Measurements from ENCODE around the gene STEAP2. TPM values are rescaled to one million over a fixed set of nuclear protein-coding genes. Genes with fewer than 3 reads are reported as not detected.

The STEAP2 gene
- total and polyA plus RNA-seq, 2 donors (not counting 3 experiments of a cell fraction or from before 2014, with no cell fraction given), result 4.2 to 4.6 TPM

DNA sequence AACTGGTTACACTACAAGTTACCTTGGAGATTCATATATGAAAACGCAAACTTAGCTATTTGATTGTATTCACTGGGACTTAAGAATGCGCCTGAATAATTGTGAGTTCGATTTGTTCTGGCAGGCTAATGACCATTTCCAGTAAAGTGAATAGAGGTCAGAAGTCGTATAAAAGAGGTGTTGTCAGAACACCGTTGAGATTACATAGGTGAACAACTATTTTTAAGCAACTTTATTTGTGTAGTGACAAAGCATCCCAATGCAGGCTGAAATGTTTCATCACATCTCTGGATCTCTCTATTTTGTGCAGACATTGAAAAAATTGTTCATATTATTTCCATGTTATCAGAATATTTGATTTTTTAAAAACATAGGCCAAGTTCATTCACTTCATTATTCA lies 48.0 kb upstream of the STEAP2 start:
- TF ChIP-seq EZH2 (IDR thresholded peaks at IDR 0.05; ENCODE audit: borderline replicate concordance, low read depth, low read length, severe bottlenecking), result no peak
- no peak for TF ChIP-seq GATA2 (IDR thresholded peaks at IDR 0.05; ENCODE audit: insufficient read depth, insufficient read length, low read depth, low read length)
- no peak for TF ChIP-seq POLR2AphosphoS5 (IDR thresholded peaks at IDR 0.05; ENCODE audit: insufficient read depth, low read depth, low read length)
- TF ChIP-seq JUN (IDR thresholded peaks at IDR 0.05; ENCODE audit: borderline replicate concordance, insufficient read depth, insufficient read length, low read depth), result no peak
- TF ChIP-seq, protein P1, sequence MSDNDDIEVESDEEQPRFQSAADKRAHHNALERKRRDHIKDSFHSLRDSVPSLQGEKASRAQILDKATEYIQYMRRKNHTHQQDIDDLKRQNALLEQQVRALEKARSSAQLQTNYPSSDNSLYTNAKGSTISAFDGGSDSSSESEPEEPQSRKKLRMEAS (IDR thresholded peaks at IDR 0.05; ENCODE audit: insufficient read depth, insufficient read length), result no peak
- TF ChIP-seq POLR2A (IDR thresholded peaks at IDR 0.05; ENCODE audit: low read depth, low read length), result no peak
- no peak for TF ChIP-seq FOS (IDR thresholded peaks at IDR 0.05; ENCODE audit: borderline replicate concordance, insufficient read depth, low read length)
- Histone ChIP-seq H3K4me3 (replicated peaks in 1 of 3; ENCODE audit: insufficient read depth in 1 of 3, low read depth in 1 of 3, low read length in 3 of 3) (no peak overlapping the region), H2AFZ (ENCODE audit: low read depth, low read length) (no peak overlapping the region), H3K79me2 (ENCODE audit: control insufficient read depth, insufficient read depth, low read length) (peaks cover 6% of the 10 kb centered on the region), H3K27me3 (ENCODE audit: control insufficient read depth in 2 of 2, insufficient read depth in 2 of 2, low read length in 2 of 2) (no peaks in the 10 kb centered on the region), H3K36me3 (ENCODE audit: control insufficient read depth in 2 of 2, extremely low read depth in 1 of 2, insufficient read depth in 2 of 2, low read length in 2 of 2) (peaks cover 6 to 8% of the 10 kb centered on the region in 2 experiments), H4K20me1 (replicated peaks; ENCODE audit: control insufficient read depth, extremely low read depth, insufficient read depth, low read length) (no peaks in the 10 kb centered on the region), H3K9me3 (replicated peaks; ENCODE audit: control insufficient read depth, insufficient read depth, low read length) (no peaks in the 10 kb centered on the region), H3K9me1 (replicated peaks; ENCODE audit: control insufficient read depth, extremely low read depth, insufficient read depth, low read length) (no peaks in the 10 kb centered on the region), H3K4me2 (ENCODE audit: insufficient read depth, low read length) (no peak overlapping the region), H3K27ac (ENCODE audit: insufficient read depth, low read depth, low read length) (no peak overlapping the region), H3K4me1 (ENCODE audit: control insufficient read depth, extremely low read depth, insufficient read depth, low read length) (peaks cover 17% of the 10 kb centered on the region), H3K9ac (replicated peaks; ENCODE audit: extremely low read depth, insufficient read depth, low read length) (no peak overlapping the region)
- CTCF ChIA-PET, result interaction anchor here (1.0 kb wide), 1 partner anchor 15 kb away, joined by 3 read pairs; no protein-coding TSS in a partner anchor
- FAIRE-seq (no peak), DNase-seq (ENCODE audit: low read depth, low spot score) (no peak)
- dilution Hi-C loops (cut with MboI; ENCODE audit: extremely low pct_ligation_motif_present, low sequenced_read_pairs), result no loop called here
- BruUV-seq (replicated peaks), result no TSS peak
- POLR2A ChIA-PET, result no interaction called here
- intact Hi-C loops (cut with micrococcal nuclease), result no loop called here

DNA sequence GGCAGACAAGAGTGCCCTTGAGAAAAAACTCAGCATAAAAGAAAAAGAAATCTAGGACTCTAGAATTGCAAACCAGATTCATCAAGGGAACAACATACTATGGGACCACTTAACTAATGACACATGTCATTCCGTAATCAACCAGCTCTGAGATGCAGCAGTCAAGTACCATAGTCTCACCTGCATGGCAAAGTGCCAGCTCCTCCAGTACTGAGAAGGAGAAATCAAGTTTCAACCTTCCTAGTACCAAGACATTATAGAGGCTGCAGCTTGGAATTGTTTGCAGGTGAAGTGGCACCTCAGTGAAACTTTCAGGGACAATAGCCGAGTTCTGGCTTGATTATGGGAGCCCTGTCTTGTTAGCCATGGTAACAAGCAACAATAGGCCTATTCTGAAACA lies 45.8 kb upstream of the STEAP2 start:
- Histone ChIP-seq H2AFZ (ENCODE audit: low read depth, low read length) (no peak overlapping the region), H3K4me3 (replicated peaks in 1 of 3; ENCODE audit: insufficient read depth in 1 of 3, low read depth in 1 of 3, low read length in 3 of 3) (no peak overlapping the region), H3K4me2 (ENCODE audit: insufficient read depth, low read length) (no peak overlapping the region), H3K4me1 (ENCODE audit: control insufficient read depth, extremely low read depth, insufficient read depth, low read length) (peaks cover 8% of the 10 kb centered on the region), H3K36me3 (ENCODE audit: control insufficient read depth in 2 of 2, extremely low read depth in 1 of 2, insufficient read depth in 2 of 2, low read length in 2 of 2) (peaks cover 6 to 8% of the 10 kb centered on the region in 2 experiments), H4K20me1 (replicated peaks; ENCODE audit: control insufficient read depth, extremely low read depth, insufficient read depth, low read length) (no peaks in the 10 kb centered on the region), H3K27ac (ENCODE audit: insufficient read depth, low read depth, low read length) (no peak overlapping the region), H3K9ac (replicated peaks; ENCODE audit: extremely low read depth, insufficient read depth, low read length) (no peak overlapping the region), H3K9me1 (replicated peaks; ENCODE audit: control insufficient read depth, extremely low read depth, insufficient read depth, low read length) (no peaks in the 10 kb centered on the region), H3K79me2 (ENCODE audit: control insufficient read depth, insufficient read depth, low read length) (no peaks in the 10 kb centered on the region), H3K9me3 (replicated peaks; ENCODE audit: control insufficient read depth, insufficient read depth, low read length) (no peaks in the 10 kb centered on the region), H3K27me3 (ENCODE audit: control insufficient read depth in 2 of 2, insufficient read depth in 2 of 2, low read length in 2 of 2) (no peaks in the 10 kb centered on the region)
- FAIRE-seq, result no peak
- dilution Hi-C loops (cut with MboI; ENCODE audit: extremely low pct_ligation_motif_present, low sequenced_read_pairs) (no loop called here), intact Hi-C loops (cut with micrococcal nuclease) (loop anchor here (5.0 kb wide), 1 partner anchor 247 kb away; no protein-coding TSS in a partner anchor)
- CTCF ChIA-PET, result interaction anchor here (0.6 to 1.9 kb wide), 4 partner anchors 9 to 262 kb away, joined by 3 to 9 read pairs (median 5); partner anchors contain the start of gene STEAP2
- POLR2A ChIA-PET, result no interaction called here
- BruUV-seq (replicated peaks), result no TSS peak
- TF ChIP-seq JUN (IDR thresholded peaks at IDR 0.05; ENCODE audit: borderline replicate concordance, insufficient read depth, insufficient read length, low read depth) (no peak), MYC (IDR thresholded peaks at IDR 0.05; ENCODE audit: low read depth, low read length) (no peak), POLR2A (IDR thresholded peaks at IDR 0.05; ENCODE audit: low read depth, low read length) (no peak), GATA2 (IDR thresholded peaks at IDR 0.05; ENCODE audit: insufficient read depth, insufficient read length, low read depth, low read length) (no peak), FOS (IDR thresholded peaks at IDR 0.05; ENCODE audit: borderline replicate concordance, insufficient read depth, low read length) (no peak), POLR2AphosphoS5 (IDR thresholded peaks at IDR 0.05; ENCODE audit: insufficient read depth, low read depth, low read length) (no peak), EZH2 (IDR thresholded peaks at IDR 0.05; ENCODE audit: borderline replicate concordance, low read depth, low read length, severe bottlenecking) (no peak)
- TF ChIP-seq, protein P1 (IDR thresholded peaks at IDR 0.05; ENCODE audit: insufficient read depth, insufficient read length), result no peak
- TF ChIP-seq, protein P2, sequence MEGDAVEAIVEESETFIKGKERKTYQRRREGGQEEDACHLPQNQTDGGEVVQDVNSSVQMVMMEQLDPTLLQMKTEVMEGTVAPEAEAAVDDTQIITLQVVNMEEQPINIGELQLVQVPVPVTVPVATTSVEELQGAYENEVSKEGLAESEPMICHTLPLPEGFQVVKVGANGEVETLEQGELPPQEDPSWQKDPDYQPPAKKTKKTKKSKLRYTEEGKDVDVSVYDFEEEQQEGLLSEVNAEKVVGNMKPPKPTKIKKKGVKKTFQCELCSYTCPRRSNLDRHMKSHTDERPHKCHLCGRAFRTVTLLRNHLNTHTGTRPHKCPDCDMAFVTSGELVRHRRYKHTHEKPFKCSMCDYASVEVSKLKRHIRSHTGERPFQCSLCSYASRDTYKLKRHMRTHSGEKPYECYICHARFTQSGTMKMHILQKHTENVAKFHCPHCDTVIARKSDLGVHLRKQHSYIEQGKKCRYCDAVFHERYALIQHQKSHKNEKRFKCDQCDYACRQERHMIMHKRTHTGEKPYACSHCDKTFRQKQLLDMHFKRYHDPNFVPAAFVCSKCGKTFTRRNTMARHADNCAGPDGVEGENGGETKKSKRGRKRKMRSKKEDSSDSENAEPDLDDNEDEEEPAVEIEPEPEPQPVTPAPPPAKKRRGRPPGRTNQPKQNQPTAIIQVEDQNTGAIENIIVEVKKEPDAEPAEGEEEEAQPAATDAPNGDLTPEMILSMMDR (IDR thresholded peaks at IDR 0.05; ENCODE audit: extremely low read depth in 1 of 2, insufficient read depth in 1 of 2, low read depth in 1 of 2, low read length in 2 of 2), result no peak
- DNase-seq (ENCODE audit: low read depth, low spot score), result no peak
